HCT116 (cell line): ENCODE data around the gene TST.

Experiments
- EZH2 ChIP-seq: fragments of 200-600 bp; sonication (generic); IDR thresholded peaks from 2 replicates; pipeline ENCODE4 v1.6.1; 2017; ENCODE audit warnings: antibody characterized with exemption, mixed run types
- RAD21 ChIP-seq: IDR thresholded peaks from 2 replicates; pipeline ENCODE4 v1.6.1; 2012; ENCODE audit warnings: low read depth, mild to moderate bottlenecking
- SRF ChIP-seq: IDR thresholded peaks from 2 replicates; pipeline ENCODE4 v1.6.1; 2012; ENCODE audit warnings: low read depth
- ZNF274 ChIP-seq: fragments of 200-500 bp; sonication (Bioruptor generic); IDR thresholded peaks from 2 replicates; pipeline ENCODE4 v1.6.1; 2014; ENCODE audit warnings: mild to moderate bottlenecking, low read depth, low read length, inconsistent platforms
- TF ChIP-seq, protein P1 (sequence below), 3 experiments: fragments of 200-600 bp in 1 of 3; sonication (generic) in 1 of 3; IDR thresholded peaks in 2 of 3; conservative IDR thresholded peaks in 1 of 3; 2 replicates each; pipeline ENCODE4 v1.5.1; 2012 to 2017; ENCODE audit warnings: low read depth in 2 of 3, low read length in 2 of 3, antibody characterized with exemption in 1 of 3, borderline replicate concordance in 1 of 3, control low read depth in 1 of 3, mild to moderate bottlenecking in 1 of 3, mixed read lengths in 1 of 3, mixed run types in 1 of 3, moderate library complexity in 1 of 3; ENCODE audit not compliant: insufficient read depth in 1 of 3

DNA sequence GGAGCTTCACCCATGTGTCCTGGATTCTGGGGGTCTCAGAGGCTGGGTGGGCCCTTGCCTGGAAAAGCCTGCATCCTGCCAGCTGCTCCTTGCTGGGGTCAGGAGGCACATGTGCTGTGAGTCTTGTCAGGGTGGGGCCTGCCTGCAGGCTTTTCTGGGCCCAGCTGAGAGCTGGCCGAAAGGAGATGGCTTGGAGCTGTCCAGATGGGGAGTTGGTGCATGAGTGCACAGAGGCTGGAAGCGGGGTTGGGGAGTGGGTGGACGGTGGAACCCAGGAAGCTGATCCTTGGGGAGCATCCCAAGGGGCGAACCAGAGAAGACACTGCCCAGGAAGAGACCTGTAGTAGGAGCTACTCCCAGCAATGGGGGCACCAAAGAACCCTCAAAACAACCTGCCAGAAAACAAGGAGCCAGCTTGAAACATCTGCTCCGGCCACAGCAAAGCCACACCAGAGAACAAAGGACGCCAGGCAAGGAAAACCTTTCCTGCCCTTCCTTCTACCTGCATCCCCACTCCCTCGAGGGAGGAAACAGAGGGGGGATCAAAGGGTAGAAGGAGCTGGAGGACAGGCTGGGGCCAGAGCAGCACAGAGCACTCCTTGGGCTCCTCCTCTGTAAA, 24.1 kb upstream of the TST start:
- TF ChIP-seq RAD21, result no peak
- TF ChIP-seq, protein P1, sequence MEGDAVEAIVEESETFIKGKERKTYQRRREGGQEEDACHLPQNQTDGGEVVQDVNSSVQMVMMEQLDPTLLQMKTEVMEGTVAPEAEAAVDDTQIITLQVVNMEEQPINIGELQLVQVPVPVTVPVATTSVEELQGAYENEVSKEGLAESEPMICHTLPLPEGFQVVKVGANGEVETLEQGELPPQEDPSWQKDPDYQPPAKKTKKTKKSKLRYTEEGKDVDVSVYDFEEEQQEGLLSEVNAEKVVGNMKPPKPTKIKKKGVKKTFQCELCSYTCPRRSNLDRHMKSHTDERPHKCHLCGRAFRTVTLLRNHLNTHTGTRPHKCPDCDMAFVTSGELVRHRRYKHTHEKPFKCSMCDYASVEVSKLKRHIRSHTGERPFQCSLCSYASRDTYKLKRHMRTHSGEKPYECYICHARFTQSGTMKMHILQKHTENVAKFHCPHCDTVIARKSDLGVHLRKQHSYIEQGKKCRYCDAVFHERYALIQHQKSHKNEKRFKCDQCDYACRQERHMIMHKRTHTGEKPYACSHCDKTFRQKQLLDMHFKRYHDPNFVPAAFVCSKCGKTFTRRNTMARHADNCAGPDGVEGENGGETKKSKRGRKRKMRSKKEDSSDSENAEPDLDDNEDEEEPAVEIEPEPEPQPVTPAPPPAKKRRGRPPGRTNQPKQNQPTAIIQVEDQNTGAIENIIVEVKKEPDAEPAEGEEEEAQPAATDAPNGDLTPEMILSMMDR (IDR thresholded peaks at IDR 0.05 in 2 of 3, conservative IDR thresholded peaks at IDR 0.05 in 1 of 3; ENCODE audit: borderline replicate concordance in 1 of 3, insufficient read depth in 1 of 3, low read depth in 2 of 3, low read length in 2 of 3), result no peak
- no peak for TF ChIP-seq ZNF274
- TF ChIP-seq EZH2, result no peak
- no peak for TF ChIP-seq SRF
